HCT116 (cell line): ENCODE data around the gene MGST1. TPM values are rescaled to one million over a fixed set of nuclear protein-coding genes. Genes with fewer than 3 reads are reported as not detected.

Source experiments
- ATAC-seq: fragments of 200-7000 bp; cut with Tn5 transposase; 2 replicates; pipeline ENCODE4 v1.9.1; 2020; ENCODE audit warnings: mild to moderate bottlenecking, moderate library complexity
- BruUV-seq: library from RNA; stranded (reverse); fragments of 400-500 nt; replicated peaks from 2 replicates; lab custom pipeline; 2021; lab: Mats Ljungman, UMichigan
- CTCF ChIA-PET: fragments of 300-600 bp; sonication (Branson Sonifier 250); formaldehyde crosslinking; loops from one replicate; lab custom pipeline; 2021; ENCODE audit warnings: antibody characterized with exemption; lab: Charles Lee
- POLR2A ChIA-PET: fragments of 300-600, 350-600 bp; sonication (Branson Sonifier 250); formaldehyde crosslinking; loops from one replicate; lab custom pipeline; 2021; ENCODE audit warnings: antibody characterized with exemption; lab: Charles Lee
- RAD21 ChIA-PET, 2 experiments: fragments of 300-600 bp; sonication (Branson Sonifier 250); formaldehyde crosslinking; loops; one replicate each; lab custom pipeline; 2023; ENCODE audit warnings: low total read pairs in 2 of 2; ENCODE audit not compliant: uncharacterized antibody in 2 of 2, unreplicated experiment in 2 of 2, low non-redundant PET in 1 of 2; lab: Charles Lee
- DNase-seq: peaks from one replicate; pipeline ENCODE4 v3.0.0-alpha.2; 2010; ENCODE audit warnings: low read depth, low spot score
- H2AFZ ChIP-seq: fragments of 200-600 bp; shearing (Covaris generic), sonication (generic); 2 replicates; pipeline ENCODE4 v1.6.1; 2017; ENCODE audit warnings: low read depth, mixed run types, mixed read lengths, antibody characterized with exemption, low read length; ENCODE audit not compliant: poor library complexity, severe bottlenecking
- H3K27ac ChIP-seq: 2 replicates; pipeline ENCODE4 v1.5.1; 2012; ENCODE audit warnings: low read depth, low read length
- H3K27me3 ChIP-seq: fragments of 200-600 bp; sonication (generic); 2 replicates; pipeline ENCODE4 v1.6.1; 2016; ENCODE audit warnings: mixed run types, low read length, mixed read lengths; ENCODE audit not compliant: insufficient read depth
- H3K36me3 ChIP-seq, 2 experiments: fragments of 200-500 bp in 1 of 2; fragments of 200-600 bp in 1 of 2; sonication (Bioruptor generic) in 1 of 2; sonication (generic) in 1 of 2; 2 replicates each; pipeline versions ENCODE4 v1.5.1 to v1.6.1; 2014 to 2016; ENCODE audit warnings: low read length in 2 of 2, inconsistent platforms in 1 of 2, mixed read lengths in 1 of 2, mixed run types in 1 of 2; ENCODE audit not compliant: insufficient read depth in 2 of 2, control insufficient read depth in 1 of 2
- H3K4me1 ChIP-seq, 2 experiments: fragments of 200-600 bp in 1 of 2; sonication (generic) in 1 of 2; 2 replicates each; pipeline versions ENCODE4 v1.5.1 to v1.6.1; 2012 to 2017; ENCODE audit warnings: low read length in 2 of 2, inconsistent platforms in 1 of 2, mild to moderate bottlenecking in 1 of 2, mixed read lengths in 1 of 2, mixed run types in 1 of 2, moderate library complexity in 1 of 2; ENCODE audit not compliant: insufficient read depth in 2 of 2, control insufficient read depth in 1 of 2
- H3K4me2 ChIP-seq: fragments of 200-600 bp; sonication (generic); 2 replicates; pipeline ENCODE4 v1.6.1; 2017; ENCODE audit warnings: mixed run types, low read length, mixed read lengths
- H3K4me3 ChIP-seq, 2 experiments: fragments of 200-600 bp in 1 of 2; sonication (generic) in 1 of 2; replicated peaks in 1 of 2; 2 replicates each; pipeline ENCODE4 v1.5.1; 2011 to 2016; ENCODE audit warnings: low read length in 2 of 2, control low read depth in 1 of 2, low read depth in 1 of 2, mild to moderate bottlenecking in 1 of 2, mixed read lengths in 1 of 2, mixed run types in 1 of 2
- H3K79me2 ChIP-seq: fragments of 200-600 bp; sonication (generic); 2 replicates; pipeline ENCODE4 v1.6.1; 2017; ENCODE audit warnings: mild to moderate bottlenecking, mixed run types, low read length, moderate library complexity, mixed read lengths; ENCODE audit not compliant: insufficient read depth
- H3K9ac ChIP-seq: fragments of 200-600 bp; sonication (generic); 2 replicates; pipeline ENCODE4 v1.6.1; 2016; ENCODE audit warnings: low read length, mixed read lengths
- H3K9me2 ChIP-seq: fragments of 200-600 bp; sonication (generic), shearing (Covaris generic); 2 replicates; pipeline ENCODE4 v1.6.1; 2017; ENCODE audit warnings: mixed run types, mild to moderate bottlenecking, moderate library complexity; ENCODE audit not compliant: insufficient read depth
- H3K9me3 ChIP-seq, 2 experiments: fragments of 200-500 bp in 1 of 2; fragments of 200-600 bp in 1 of 2; sonication (Bioruptor generic) in 1 of 2; sonication (generic) in 1 of 2; 2 replicates each; pipeline ENCODE4 v1.6.1; 2014 to 2017; ENCODE audit warnings: low read length in 2 of 2, mixed read lengths in 2 of 2, inconsistent platforms in 1 of 2, low read depth in 1 of 2, mild to moderate bottlenecking in 1 of 2, mixed run types in 1 of 2, moderate library complexity in 1 of 2; ENCODE audit not compliant: control insufficient read depth in 1 of 2, insufficient read depth in 1 of 2
- H4K20me1 ChIP-seq: fragments of 200-600 bp; sonication (generic), shearing (Covaris generic); 2 replicates; pipeline ENCODE4 v1.6.1; 2017; ENCODE audit warnings: mixed run types, mild to moderate bottlenecking, moderate library complexity; ENCODE audit not compliant: insufficient read depth
- ELF1 ChIP-seq: IDR thresholded peaks from 2 replicates; pipeline ENCODE4 v1.6.1; 2012; ENCODE audit warnings: low read depth, borderline replicate concordance
- MAX ChIP-seq: IDR thresholded peaks from 2 replicates; pipeline ENCODE4 v1.6.1; 2012
- RAD21 ChIP-seq: IDR thresholded peaks from 2 replicates; pipeline ENCODE4 v1.6.1; 2012; ENCODE audit warnings: low read depth, mild to moderate bottlenecking
- SIN3A ChIP-seq: IDR thresholded peaks from 2 replicates; pipeline ENCODE4 v1.6.1; 2012; ENCODE audit warnings: low read depth
- SP1 ChIP-seq: IDR thresholded peaks from 2 replicates; pipeline ENCODE4 v1.6.1; 2012; ENCODE audit warnings: low read depth
- ZNF274 ChIP-seq: fragments of 200-500 bp; sonication (Bioruptor generic); IDR thresholded peaks from 2 replicates; pipeline ENCODE4 v1.6.1; 2014; ENCODE audit warnings: mild to moderate bottlenecking, low read depth, low read length, inconsistent platforms
- intact Hi-C: fragments of 100-400 bp; cut with micrococcal nuclease; formaldehyde crosslinking; loops from 2 replicates; pipeline ENCODE4 v1.10.0; 2022
- total RNA-seq: library from RNA; stranded (reverse); gene quantifications from one replicate; pipeline ENCODE4 v1.2.1, GENCODE V29; 2021; ENCODE audit not compliant: unreplicated experiment

MGST1 gene
- total RNA-seq, 1 experiment from 2014 or later: 111 TPM

GRCh38 chr12:16324272-16324671 lies 23.2 kb upstream of the MGST1 start:
- Histone ChIP-seq H3K9me3 (no peaks in the 10 kb centered on the region), H3K36me3 (no peaks in the 10 kb centered on the region), H4K20me1 (no peaks in the 10 kb centered on the region), H3K9me2 (no peaks in the 10 kb centered on the region), H3K4me1 (no peaks in the 10 kb centered on the region), H3K4me3 (no peak overlapping the region), H3K27ac (no peak overlapping the region)
- CTCF ChIA-PET: no interaction called here
- ATAC-seq: no peak
- no TSS peak for BruUV-seq
- TF ChIP-seq MAX: no peak
- TF ChIP-seq, all 23 proteins: peak for 0
- no peak overlapping the region for H2AFZ ChIP-seq
- intact Hi-C loops: no loop called here
- POLR2A ChIA-PET: no interaction called here
- no peaks in the 10 kb centered on the region for H3K79me2 ChIP-seq
- no peaks in the 10 kb centered on the region for H3K27me3 ChIP-seq
- no peak overlapping the region for H3K9ac ChIP-seq
- RAD21 ChIA-PET: no interaction called here
- no peak overlapping the region for H3K4me2 ChIP-seq
- no peak for DNase-seq

- TF ChIP-seq ZNF274 (no peak), ELF1 (no peak), SP1 (no peak), RAD21 (no peak), SIN3A (no peak)
- H3K4me1 ChIP-seq: no peaks in the 10 kb centered on the region
- H3K27me3 ChIP-seq: no peaks in the 10 kb centered on the region
- H3K9ac ChIP-seq: no peak overlapping the region
- RAD21 ChIA-PET: no interaction called here
- H3K9me2 ChIP-seq: no peaks in the 10 kb centered on the region
- no peak overlapping the region for H3K4me2 ChIP-seq
- no peaks in the 10 kb centered on the region for H3K36me3 ChIP-seq
- no peaks in the 10 kb centered on the region for H3K9me3 ChIP-seq
- no TSS peak for BruUV-seq
- H2AFZ ChIP-seq: no peak overlapping the region
- no peaks in the 10 kb centered on the region for H4K20me1 ChIP-seq
- no peak for DNase-seq
- POLR2A ChIA-PET: no interaction called here
- H3K4me3 ChIP-seq: no peak overlapping the region
- CTCF ChIA-PET: no interaction called here
- H3K27ac ChIP-seq: no peak overlapping the region
- intact Hi-C loops: no loop called here
- ATAC-seq: no peak
- H3K79me2 ChIP-seq: no peaks in the 10 kb centered on the region
Measured at GRCh38 chr12:16324772-16325171, 22.7 kb upstream of the MGST1 start.
